Inferior parietal cortex (tissue), 1 donor: Measurements from ENCODE around the gene TNS3.

ENCODE experiments used
- DNase-seq: peaks from one replicate; pipeline ENCODE4 v3.0.0-alpha.2; 2016; ENCODE audit errors: extremely low spot score

The TNS3 gene

GRCh38 chr7:47329320-47329926 is 252.5 kb downstream of the TNS3 start:
- no peak for DNase-seq

- no peak for DNase-seq
Observed at GRCh38 chr7:47328392-47329319, 253.3 kb downstream of the TNS3 start.

- DNase-seq, result peak; percentile 75
Observed at GRCh38 chr7:47327698-47328391, 254.1 kb downstream of the TNS3 start.

GRCh38 chr7:47327346-47327697 is 254.6 kb downstream of the TNS3 start:
- no peak for DNase-seq

GRCh38 chr7:47326808-47327207 is 255.1 kb downstream of the TNS3 start:
- no peak for DNase-seq

GRCh38 chr7:47326220-47326619 is 255.7 kb downstream of the TNS3 start:
- no peak for DNase-seq

GRCh38 chr7:47325337-47325736 is 256.6 kb downstream of the TNS3 start:
- DNase-seq, result no peak

- no peak for DNase-seq
Observed at GRCh38 chr7:47323904-47324303, 258.0 kb downstream of the TNS3 start.

- no peak for DNase-seq
Observed at GRCh38 chr7:47322731-47323130, 259.2 kb downstream of the TNS3 start.

GRCh38 chr7:47320296-47320695 is 261.6 kb downstream of the TNS3 start:
- DNase-seq, result no peak

GRCh38 chr7:47318395-47319182 is 263.3 kb downstream of the TNS3 start:
- DNase-seq, result no peak

GRCh38 chr7:47317487-47317886 is 264.4 kb downstream of the TNS3 start:
- no peak for DNase-seq

GRCh38 chr7:47314728-47315607 is 266.9 kb downstream of the TNS3 start:
- DNase-seq, result no peak

- no peak for DNase-seq
Observed at GRCh38 chr7:47314248-47314647, 267.7 kb downstream of the TNS3 start.

- no peak for DNase-seq
Observed at GRCh38 chr7:47313564-47313963, 268.3 kb downstream of the TNS3 start.

GRCh38 chr7:47311891-47312290 is 270.0 kb downstream of the TNS3 start:
- DNase-seq, result no peak

- DNase-seq, result no peak
Observed at GRCh38 chr7:47310020-47310419, 271.9 kb downstream of the TNS3 start.

GRCh38 chr7:47308808-47309207 is 273.1 kb downstream of the TNS3 start:
- no peak for DNase-seq

GRCh38 chr7:47307311-47307710 is 274.6 kb downstream of the TNS3 start:
- no peak for DNase-seq

GRCh38 chr7:47304727-47305719 is 276.9 kb downstream of the TNS3 start:
- DNase-seq, result no peak
